Upper lobe of left lung (tissue), 4 donors: ENCODE measurements around the gene ECEL1.

Source experiments
- CTCF ChIP-seq, 6 experiments: fragments of 450-650 bp in 4 of 6; fragments of 200-600 bp in 2 of 6; sonication (generic) in 2 of 6; IDR thresholded peaks; one replicate each; pipeline ENCODE4 v1.5.1; 2016 to 2019; ENCODE audit warnings: antibody characterized with exemption in 6 of 6
- EP300 ChIP-seq, 4 donors: sonication (generic); formaldehyde crosslinking; IDR thresholded peaks; one replicate each; pipeline ENCODE4 v1.5.1; 2017; ENCODE audit warnings: antibody characterized with exemption in 4 of 4, control low read depth in 2 of 4
- POLR2A ChIP-seq, 4 donors: fragments of 450-650 bp; IDR thresholded peaks; one replicate each; pipeline ENCODE4 v1.5.1; 2016 to 2017; ENCODE audit warnings: antibody characterized with exemption in 4 of 4, mild to moderate bottlenecking in 2 of 4
- POLR2AphosphoS5 ChIP-seq, 2 donors: sonication (generic); formaldehyde crosslinking; IDR thresholded peaks; one replicate each; pipeline ENCODE4 v1.5.1; 2017; ENCODE audit warnings: antibody characterized with exemption in 2 of 2

DNA sequence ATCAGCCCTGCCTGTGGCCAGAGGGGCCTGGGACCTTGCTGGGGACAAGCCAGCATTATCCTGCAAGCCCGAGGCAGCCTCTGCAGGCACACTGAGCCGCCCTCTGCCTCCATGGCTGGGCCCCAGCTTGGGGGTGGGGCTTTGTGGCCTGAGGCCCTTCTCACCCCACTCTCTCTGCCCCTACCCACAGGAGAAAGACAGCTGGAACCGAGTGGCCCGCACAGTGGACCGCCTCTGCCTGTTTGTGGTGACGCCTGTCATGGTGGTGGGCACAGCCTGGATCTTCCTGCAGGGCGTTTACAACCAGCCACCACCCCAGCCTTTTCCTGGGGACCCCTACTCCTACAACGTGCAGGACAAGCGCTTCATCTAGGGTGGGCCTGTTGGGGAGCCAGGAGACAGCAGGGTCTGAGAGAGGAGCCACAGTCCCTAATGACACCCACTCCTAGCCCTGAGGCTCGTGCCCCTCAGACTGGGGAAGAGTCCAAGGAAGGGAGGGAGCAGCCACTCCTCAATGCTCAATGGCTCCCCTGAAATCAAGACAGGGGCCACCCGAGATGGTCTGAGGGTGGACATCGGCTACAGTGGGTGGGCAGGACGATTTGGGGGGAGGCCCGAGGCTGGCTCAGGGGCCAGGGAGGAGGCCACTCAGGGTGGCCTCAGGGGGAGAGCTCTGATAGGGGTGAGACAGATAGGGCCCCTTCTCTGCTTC, 47.5 kb upstream of the ECEL1 start:
- no peak for TF ChIP-seq CTCF (IDR thresholded peaks at IDR 0.05)
- no peak for TF ChIP-seq POLR2AphosphoS5 (IDR thresholded peaks at IDR 0.05)
- TF ChIP-seq POLR2A (IDR thresholded peaks at IDR 0.05): no peak
- no peak for TF ChIP-seq EP300 (IDR thresholded peaks at IDR 0.05)
